ENCODE data around the gene CACNB3. TPM values are rescaled to one million over a fixed set of nuclear protein-coding genes. Genes with fewer than 3 reads are reported as not detected.
"Not testable (repeated sequence)": the region's sequence is repeated elsewhere in the genome, so short reads cannot be mapped to it uniquely, and the experiment has no call there.

CACNB3 gene
- total and polyA plus RNA-seq, 12 donors: 2.2 to 13.5 (median 4.6) TPM

DNA sequence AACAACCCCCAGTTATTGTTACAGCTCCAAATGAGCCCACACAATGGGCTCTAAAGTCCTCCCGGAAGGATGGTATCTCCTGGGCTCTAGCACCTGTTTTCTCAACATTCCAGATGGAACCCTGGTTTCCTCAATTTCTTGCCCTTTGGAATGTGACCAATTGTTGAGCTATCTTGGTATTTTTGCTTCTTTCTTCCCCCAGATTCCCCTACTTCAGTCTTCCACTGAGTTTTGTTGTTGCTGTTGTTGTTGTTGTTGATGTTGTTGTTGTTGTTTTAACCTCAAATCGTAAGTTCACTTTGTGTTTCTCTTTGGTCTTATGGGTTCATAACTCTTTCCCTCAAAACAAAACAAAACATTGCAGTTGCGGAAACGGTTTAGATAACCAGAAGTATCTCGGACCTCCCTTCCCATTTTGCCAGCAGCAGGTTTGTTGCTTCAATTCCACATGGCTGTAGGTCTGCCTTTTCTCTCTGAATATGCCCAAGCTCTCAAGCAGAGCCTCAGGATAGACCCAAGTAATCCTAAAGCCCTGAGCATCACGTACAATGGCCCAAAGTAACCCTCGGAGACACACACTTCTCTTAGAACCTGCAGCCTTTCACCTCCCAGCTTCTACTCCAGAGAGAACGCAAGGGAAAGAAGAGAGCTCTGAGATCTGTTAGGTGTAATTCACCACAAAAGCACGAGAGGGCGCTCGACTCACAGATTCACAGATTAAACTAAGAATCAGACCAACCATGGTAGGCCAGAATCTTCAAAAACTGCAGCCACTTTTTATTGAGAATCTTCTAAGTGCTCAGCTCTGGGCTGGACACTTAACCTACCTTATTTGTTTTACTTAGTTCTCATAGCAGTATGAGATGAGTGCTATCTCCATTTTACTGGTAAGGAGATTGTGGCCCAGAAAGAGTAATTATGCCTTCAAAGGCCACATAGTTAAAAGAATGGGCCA, 34.7 kb downstream of the CACNB3 start:
- intact Hi-C loops (cut with DNase I): loop anchor here in 7 of 10 donors (1.0 to 10.0 kb wide), 9 partner anchors 37 to 144 kb away; partner anchors contain the start of gene DDN (in 2 of the 7)
- DNase-seq (peak; percentile 36 to 91), ATAC-seq (peak; percentile 30 to 85 (median 72))
- peak overlapping the region in 9 of 10 donors; percentile 79 to 96 (median 89) for H3K4me3 ChIP-seq
- H3K4me1 ChIP-seq: peaks cover 4 to 30% (median 24%) of the 10 kb centered on the region in 9 donors
- TF ChIP-seq, protein P1, sequence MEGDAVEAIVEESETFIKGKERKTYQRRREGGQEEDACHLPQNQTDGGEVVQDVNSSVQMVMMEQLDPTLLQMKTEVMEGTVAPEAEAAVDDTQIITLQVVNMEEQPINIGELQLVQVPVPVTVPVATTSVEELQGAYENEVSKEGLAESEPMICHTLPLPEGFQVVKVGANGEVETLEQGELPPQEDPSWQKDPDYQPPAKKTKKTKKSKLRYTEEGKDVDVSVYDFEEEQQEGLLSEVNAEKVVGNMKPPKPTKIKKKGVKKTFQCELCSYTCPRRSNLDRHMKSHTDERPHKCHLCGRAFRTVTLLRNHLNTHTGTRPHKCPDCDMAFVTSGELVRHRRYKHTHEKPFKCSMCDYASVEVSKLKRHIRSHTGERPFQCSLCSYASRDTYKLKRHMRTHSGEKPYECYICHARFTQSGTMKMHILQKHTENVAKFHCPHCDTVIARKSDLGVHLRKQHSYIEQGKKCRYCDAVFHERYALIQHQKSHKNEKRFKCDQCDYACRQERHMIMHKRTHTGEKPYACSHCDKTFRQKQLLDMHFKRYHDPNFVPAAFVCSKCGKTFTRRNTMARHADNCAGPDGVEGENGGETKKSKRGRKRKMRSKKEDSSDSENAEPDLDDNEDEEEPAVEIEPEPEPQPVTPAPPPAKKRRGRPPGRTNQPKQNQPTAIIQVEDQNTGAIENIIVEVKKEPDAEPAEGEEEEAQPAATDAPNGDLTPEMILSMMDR (IDR thresholded peaks at IDR 0.05): peak; percentile 85 to 95 (median 90)
- peak overlapping the region in 9 of 10 donors; percentile 30 to 97 (median 88) for H3K27ac ChIP-seq
- WGBS, 2 donors: 3 to 4% methylated on average over 11 of the region's 11 CpGs
- peaks cover 0 to 24% (median 0%) of the 10 kb centered on the region in 9 donors for H3K36me3 ChIP-seq
- no peaks in the 10 kb centered on the region for H3K9me3 ChIP-seq
- H3K27me3 ChIP-seq: no peaks in the 10 kb centered on the region

DNA sequence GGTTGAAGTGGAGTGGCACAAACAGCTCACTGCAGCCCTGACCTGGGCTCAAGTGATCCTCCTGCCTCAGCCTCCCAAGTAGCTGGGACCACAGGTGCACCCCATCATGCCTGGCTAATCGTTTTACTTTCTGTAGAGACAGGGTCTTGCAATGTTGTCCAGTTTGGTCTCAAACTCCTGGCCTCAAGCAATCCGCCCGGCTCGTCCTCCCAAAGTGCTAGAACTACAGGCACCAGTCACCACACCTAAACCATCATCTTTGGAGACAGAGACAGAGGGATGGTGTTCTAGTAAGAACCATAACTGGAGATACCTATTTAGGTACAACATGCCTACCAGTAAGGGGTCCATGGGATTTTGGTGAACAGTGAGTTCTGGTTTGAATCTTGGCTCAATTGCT, 36.2 kb downstream of the CACNB3 start:
- DNase-seq (no peak), ATAC-seq (no peak)
- TF ChIP-seq, protein P1 (IDR thresholded peaks at IDR 0.05): no peak
- H3K36me3 ChIP-seq: peaks cover 0 to 11% (median 0%) of the 10 kb centered on the region in 9 donors
- 84 to 87% methylated on average over 4 of the region's 4 CpGs for WGBS, 2 donors
- H3K4me1 ChIP-seq: peaks cover 4 to 30% (median 24%) of the 10 kb centered on the region in 9 donors
- no peaks in the 10 kb centered on the region for H3K9me3 ChIP-seq
- intact Hi-C loops (cut with DNase I): loop anchor here in 7 of 10 donors (1.0 to 10.0 kb wide), 7 partner anchors 35 to 143 kb away; partner anchors contain the start of gene DDN (in 2 of the 7)
- no peak overlapping the region for H3K4me3 ChIP-seq
- H3K27me3 ChIP-seq: no peaks in the 10 kb centered on the region
- no peak overlapping the region for H3K27ac ChIP-seq

DNA sequence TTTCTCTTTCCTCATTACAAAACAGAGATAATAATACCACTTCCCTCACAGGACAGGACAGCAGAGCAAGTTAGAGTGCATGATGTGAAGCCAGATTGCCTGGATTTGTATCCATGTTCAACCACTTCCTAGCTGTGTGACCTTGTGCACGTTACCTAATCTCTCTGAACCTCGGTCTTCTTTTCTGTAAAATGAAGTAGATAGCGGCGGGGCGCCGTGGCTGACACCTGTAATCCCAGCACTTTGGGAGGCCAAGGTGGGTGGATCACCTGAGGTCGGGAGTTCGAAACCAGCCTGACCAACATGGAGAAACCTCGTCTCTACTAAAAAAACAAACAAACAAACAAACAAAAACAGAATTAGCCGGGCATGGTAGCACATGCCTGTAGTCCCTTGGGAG, 36.6 kb downstream of the CACNB3 start:
- not testable (repeated sequence) for ATAC-seq, DNase-seq, H3K27ac ChIP-seq, H3K36me3 ChIP-seq, H3K27me3 ChIP-seq, H3K4me3 ChIP-seq, H3K9me3 ChIP-seq
- intact Hi-C loops (cut with DNase I): loop anchor here in 9 of 10 donors (1.0 to 10.0 kb wide), 9 partner anchors 34 to 142 kb away; partner anchors contain the start of gene DDN (in 2 of the 9)
- H3K4me1 ChIP-seq: peaks cover 4 to 25% (median 22%) of the 10 kb centered on the region in 9 donors
- WGBS, 2 donors: 87 to 90% methylated on average over 10 of the region's 10 CpGs

DNA sequence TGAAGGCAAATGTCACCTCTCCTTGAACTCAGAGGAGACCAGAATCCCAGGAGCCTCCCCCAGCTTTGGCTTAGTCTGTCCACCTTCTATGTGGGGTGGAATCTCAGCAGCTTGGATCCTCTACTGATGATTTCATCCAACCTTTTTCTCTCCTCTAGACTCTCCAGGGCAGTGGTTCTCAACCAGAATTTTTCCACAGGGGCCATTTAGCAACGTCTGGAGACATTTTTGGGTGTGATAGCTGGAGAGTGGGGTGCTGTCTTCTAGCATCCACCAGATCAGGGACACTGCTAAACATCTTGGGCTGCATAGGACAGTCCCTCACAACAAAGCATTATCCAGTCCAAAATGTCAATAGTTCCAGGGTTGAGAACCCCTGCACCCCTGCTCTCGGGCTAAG, 38.1 kb downstream of the CACNB3 start:
- WGBS, 2 donors: 59 to 60% methylated on average over 2 of the region's 2 CpGs
- intact Hi-C loops (cut with DNase I): loop anchor here in 4 of 10 donors (5.0 to 10.0 kb wide), 4 partner anchors 36 to 138 kb away; partner anchors contain the start of gene DDN (in 1 of the 4)

More for the DNA sequence above, 38.1 kb downstream of the CACNB3 start:
- peaks cover 0 to 9% (median 0%) of the 10 kb centered on the region in 9 donors for H3K36me3 ChIP-seq
- peaks cover 3 to 11% (median 8%) of the 10 kb centered on the region in 9 donors for H3K4me1 ChIP-seq
- H3K9me3 ChIP-seq: no peaks in the 10 kb centered on the region
- no peak for DNase-seq
- TF ChIP-seq, protein P1 (IDR thresholded peaks at IDR 0.05): no peak
- ATAC-seq: no peak
- no peak overlapping the region for H3K4me3 ChIP-seq
- no peak overlapping the region for H3K27ac ChIP-seq
- no peaks in the 10 kb centered on the region for H3K27me3 ChIP-seq

All from heart right ventricle (tissue), 16 donors.